Measurements from ENCODE around the gene HS6ST1. TPM values are rescaled to one million over a fixed set of nuclear protein-coding genes. Genes with fewer than 3 reads are reported as not detected.

Gene HS6ST1
- polyA plus RNA-seq, 1 experiment: 12.9 TPM

DNA sequence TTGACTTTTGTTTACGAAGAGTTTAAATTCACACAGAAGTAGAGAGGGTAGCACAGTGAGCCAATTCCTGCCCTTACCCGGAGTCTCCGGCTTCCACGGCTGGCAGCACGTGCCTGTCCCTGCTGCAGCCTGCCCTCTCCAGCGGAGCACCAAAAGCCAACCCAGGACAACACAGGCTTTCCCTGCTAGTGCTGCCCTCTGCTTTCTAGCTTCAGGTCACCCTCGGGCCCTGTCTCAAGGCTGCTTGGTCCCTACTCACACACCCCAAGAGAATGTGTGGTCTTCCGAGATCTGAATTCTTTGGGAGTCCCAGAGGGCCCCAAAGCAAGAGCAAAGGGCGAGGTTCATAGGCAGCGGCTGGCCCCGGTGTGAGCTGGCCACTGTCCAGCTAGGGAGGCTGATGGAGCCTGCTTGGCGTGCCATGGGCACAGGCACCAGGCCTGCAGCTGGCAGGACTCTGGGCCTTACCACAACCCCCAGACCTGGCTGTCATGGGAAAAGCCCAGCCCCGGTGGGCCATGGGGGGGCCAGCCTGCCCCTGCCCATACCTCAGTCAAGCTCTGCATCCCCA lies 7.0 kb upstream of the HS6ST1 start:
- no peak overlapping the region for H3K4me3 ChIP-seq (ENCODE audit: low read depth, low read length)
- no peaks in the 10 kb centered on the region for H3K36me3 ChIP-seq (ENCODE audit: control insufficient read depth, insufficient read depth, low read length)
- TF ChIP-seq CTCF (IDR thresholded peaks at IDR 0.05; ENCODE audit: insufficient read depth, low read depth, low read length): no peak
- DNase-seq (ENCODE audit: low read depth): no peak
- H3K27me3 ChIP-seq (ENCODE audit: control insufficient read depth, insufficient read depth, low read length): no peaks in the 10 kb centered on the region
- ChIA-PET POLR2A (no interaction called here), CTCF (interaction anchor here (0.8 to 1.0 kb wide), 2 partner anchors 9 to 90 kb away, joined by 3 read pairs; no protein-coding TSS in a partner anchor)

DNA sequence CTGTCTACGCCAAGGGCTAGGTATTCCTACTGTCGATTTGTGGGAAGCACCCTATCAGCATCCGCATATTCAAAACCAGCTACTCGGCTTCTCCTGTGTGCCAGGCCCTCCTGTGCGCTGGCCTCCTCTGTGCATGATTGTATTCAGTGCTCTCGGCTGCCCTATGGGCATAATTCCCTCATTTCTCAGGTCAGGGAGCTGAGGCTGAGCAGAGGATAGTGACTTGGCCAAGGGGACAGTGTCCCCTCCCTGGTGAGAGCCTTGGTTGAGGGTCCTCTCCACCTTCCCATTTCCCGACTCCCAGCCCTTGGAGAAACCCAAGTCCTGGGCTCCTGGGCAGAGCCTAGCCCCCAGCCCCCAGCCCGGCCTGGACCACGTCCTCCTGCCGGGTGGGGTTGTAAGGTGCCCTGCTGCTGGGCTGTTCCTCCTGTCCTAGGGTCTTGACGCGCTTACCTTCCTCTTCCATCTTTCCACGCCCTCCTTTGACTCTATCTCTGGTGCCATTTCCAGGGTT lies 6.3 kb upstream of the HS6ST1 start:
- ChIA-PET POLR2A (no interaction called here), CTCF (interaction anchor here (1.0 kb wide), 1 partner anchor 8 kb away, joined by 3 read pairs; no protein-coding TSS in a partner anchor)
- Histone ChIP-seq H3K4me3 (ENCODE audit: low read depth, low read length) (no peak overlapping the region), H3K36me3 (ENCODE audit: control insufficient read depth, insufficient read depth, low read length) (no peaks in the 10 kb centered on the region), H3K27me3 (ENCODE audit: control insufficient read depth, insufficient read depth, low read length) (no peaks in the 10 kb centered on the region)
- TF ChIP-seq CTCF (IDR thresholded peaks at IDR 0.05; ENCODE audit: insufficient read depth, low read depth, low read length): no peak
- DNase-seq (ENCODE audit: low read depth): no peak

DNA sequence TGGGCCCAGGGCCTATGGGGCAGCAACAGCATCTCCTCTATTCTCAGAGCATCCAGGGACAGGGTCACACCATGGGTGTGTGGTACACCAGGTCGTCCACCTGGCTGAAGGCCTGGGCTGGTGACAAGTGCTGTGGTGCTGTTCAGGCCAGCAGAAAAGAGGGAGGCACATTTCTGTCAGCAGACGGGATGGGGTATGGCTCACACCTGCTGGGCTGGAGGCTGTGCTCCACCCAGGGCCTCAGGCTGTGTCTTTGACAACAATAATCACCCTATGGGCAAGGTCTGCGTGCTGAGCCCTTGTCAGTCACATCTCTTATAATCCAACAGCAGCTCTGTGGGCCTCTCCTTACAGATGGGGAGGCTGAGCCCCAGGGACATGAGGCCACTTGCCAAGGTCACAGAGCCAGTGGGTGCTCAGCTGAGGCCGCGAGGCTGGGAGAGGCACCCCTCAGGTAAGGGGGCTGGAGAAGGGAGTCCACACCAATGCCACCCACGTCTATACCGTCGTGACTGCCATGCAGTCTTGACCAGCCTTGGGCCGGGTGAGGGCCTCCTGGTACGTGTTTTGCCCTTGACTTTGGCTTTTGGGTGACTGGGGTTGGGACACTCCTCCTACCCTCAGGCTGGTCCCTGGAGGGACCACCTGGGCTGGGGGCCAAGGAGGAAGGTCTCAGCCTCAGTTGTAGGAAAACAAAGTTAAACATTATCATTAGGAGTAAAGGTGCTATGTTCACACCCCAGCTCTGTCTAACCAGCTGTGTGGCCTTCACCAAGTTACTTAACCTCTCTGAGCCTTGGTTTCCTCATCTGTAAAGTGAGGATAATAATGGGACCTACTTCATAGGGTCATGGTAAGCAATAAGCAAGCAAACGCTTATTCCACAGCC lies 5.6 kb upstream of the HS6ST1 start:
- Histone ChIP-seq H3K27me3 (ENCODE audit: control insufficient read depth, insufficient read depth, low read length) (no peaks in the 10 kb centered on the region), H3K4me3 (ENCODE audit: low read depth, low read length) (no peak overlapping the region), H3K36me3 (ENCODE audit: control insufficient read depth, insufficient read depth, low read length) (no peaks in the 10 kb centered on the region)
- no peak for DNase-seq (ENCODE audit: low read depth)
- ChIA-PET CTCF (interaction anchor here (2.0 kb wide), 1 partner anchor 412 kb away, joined by 6 read pairs; no protein-coding TSS in a partner anchor), POLR2A (no interaction called here)
- no peak for TF ChIP-seq CTCF (IDR thresholded peaks at IDR 0.05; ENCODE audit: insufficient read depth, low read depth, low read length)

GRCh38 chr2:128323555-128323931 lies 4.9 kb upstream of the HS6ST1 start:
- ChIA-PET POLR2A (no interaction called here), CTCF (interaction anchor here (0.9 to 2.0 kb wide), 4 partner anchors 19 to 436 kb away, joined by 3 to 6 read pairs (median 4); no protein-coding TSS in a partner anchor)
- Histone ChIP-seq H3K27me3 (ENCODE audit: control insufficient read depth, insufficient read depth, low read length) (no peaks in the 10 kb centered on the region), H3K36me3 (ENCODE audit: control insufficient read depth, insufficient read depth, low read length) (no peaks in the 10 kb centered on the region), H3K4me3 (ENCODE audit: low read depth, low read length) (no peak overlapping the region)
- TF ChIP-seq CTCF (IDR thresholded peaks at IDR 0.05; ENCODE audit: insufficient read depth, low read depth, low read length): no peak
- DNase-seq (ENCODE audit: low read depth): no peak

All from BJ (cell line).